Neuronal stem cell (in vitro differentiated cells): ENCODE data around the gene HDAC9.

Experiments
- DNase-seq: peaks from one replicate; pipeline ENCODE4 v3.0.0-alpha.2; 2013; ENCODE audit warnings: low spot score
- H2AFZ ChIP-seq: one replicate; pipeline ENCODE4 v1.6.1; 2013; ENCODE audit warnings: mild to moderate bottlenecking, low read length, inconsistent platforms
- H2AK5ac ChIP-seq: 2 replicates; pipeline ENCODE4 v1.6.1; 2013; ENCODE audit warnings: low read depth, mild to moderate bottlenecking, inconsistent platforms, low read length, moderate library complexity, mixed read lengths
- H2BK120ac ChIP-seq: 2 replicates; pipeline ENCODE4 v1.6.1; 2013; ENCODE audit warnings: low read depth, mild to moderate bottlenecking, inconsistent platforms, low read length, moderate library complexity, mixed read lengths
- H2BK12ac ChIP-seq: one replicate; pipeline ENCODE4 v1.6.1; 2013; ENCODE audit warnings: low read length, inconsistent platforms
- H2BK15ac ChIP-seq: 2 replicates; pipeline ENCODE4 v1.6.1; 2013; ENCODE audit warnings: mild to moderate bottlenecking, low read length, inconsistent platforms, mixed read lengths
- H2BK5ac ChIP-seq: one replicate; pipeline ENCODE4 v1.6.1; 2013; ENCODE audit warnings: inconsistent platforms, mild to moderate bottlenecking, low read length, moderate library complexity
- H3K14ac ChIP-seq: one replicate; pipeline ENCODE4 v1.6.1; 2013; ENCODE audit warnings: low read length, inconsistent platforms
- H3K18ac ChIP-seq: 2 replicates; pipeline ENCODE4 v1.6.1; 2013; ENCODE audit warnings: low read length, inconsistent platforms
- H3K23ac ChIP-seq: 2 replicates; pipeline ENCODE4 v1.6.1; 2013; ENCODE audit warnings: low read depth, mild to moderate bottlenecking, mixed read lengths, low read length, inconsistent platforms; ENCODE audit not compliant: poor library complexity
- H3K27ac ChIP-seq: replicated peaks from 3 replicates; pipeline ENCODE4 v1.5.1; 2013; ENCODE audit warnings: low read length, inconsistent platforms
- H3K27me3 ChIP-seq, 3 experiments: 2 replicates each; pipeline ENCODE4 v1.6.1; 2013; ENCODE audit warnings: low read length in 3 of 3, mild to moderate bottlenecking in 2 of 3, inconsistent platforms in 1 of 3, low read depth in 1 of 3, mixed read lengths in 1 of 3, moderate library complexity in 1 of 3; ENCODE audit not compliant: control insufficient read depth in 3 of 3, insufficient read depth in 3 of 3
- H3K36me3 ChIP-seq, 2 donors: replicated peaks in 1 of 2; 2 replicates each; pipeline ENCODE4 v1.6.1; 2013; ENCODE audit warnings: low read length in 2 of 2; ENCODE audit not compliant: control insufficient read depth in 2 of 2, insufficient read depth in 2 of 2
- H3K4ac ChIP-seq: 2 replicates; pipeline ENCODE4 v1.6.1; 2013; ENCODE audit warnings: inconsistent platforms, mild to moderate bottlenecking, low read length, moderate library complexity
- H3K4me1 ChIP-seq, 2 donors: 1 replicate in 1 of 2; 2 replicates in 1 of 2; pipeline ENCODE4 v1.6.1; 2013; ENCODE audit warnings: low read length in 2 of 2, low read depth in 1 of 2; ENCODE audit not compliant: control insufficient read depth in 2 of 2, insufficient read depth in 1 of 2
- H3K4me2 ChIP-seq: one replicate; pipeline ENCODE4 v1.6.1; 2013; ENCODE audit warnings: mild to moderate bottlenecking, low read length, inconsistent platforms; ENCODE audit not compliant: insufficient read depth, poor library complexity, severe bottlenecking
- H3K4me3 ChIP-seq, 2 donors: 2 replicates each; pipeline ENCODE4 v1.5.1; 2013; ENCODE audit warnings: low read length in 2 of 2, mild to moderate bottlenecking in 2 of 2, inconsistent platforms in 1 of 2, moderate library complexity in 1 of 2
- H3K79me1 ChIP-seq: one replicate; pipeline ENCODE4 v1.6.1; 2013; ENCODE audit warnings: low read depth, mild to moderate bottlenecking, inconsistent platforms, low read length, moderate library complexity
- H3K9ac ChIP-seq: one replicate; pipeline ENCODE4 v1.6.1; 2013; ENCODE audit warnings: mild to moderate bottlenecking, low read depth, low read length, inconsistent platforms; ENCODE audit not compliant: poor library complexity
- H3K9me3 ChIP-seq, 2 donors: replicated peaks in 1 of 2; 2 replicates each; pipeline versions ENCODE3 to v1.6.1; 2013; ENCODE audit warnings: low read length in 2 of 2, mild to moderate bottlenecking in 2 of 2, inconsistent platforms in 1 of 2, low read depth in 1 of 2, mixed read lengths in 1 of 2, moderate library complexity in 1 of 2; ENCODE audit not compliant: control insufficient read depth in 2 of 2, insufficient read depth in 1 of 2
- H4K8ac ChIP-seq: one replicate; pipeline ENCODE4 v1.6.1; 2013; ENCODE audit warnings: low read depth, mild to moderate bottlenecking, inconsistent platforms, low read length, moderate library complexity
- H4K91ac ChIP-seq: one replicate; pipeline ENCODE4 v1.6.1; 2013; ENCODE audit warnings: low read length, low read depth, mild to moderate bottlenecking, inconsistent platforms; ENCODE audit not compliant: poor library complexity
- WGBS, 2 donors: extraction: QIAGEN DNeasy Blood & Tissue Kit; methylation state at CpG; one replicate each; pipeline ENCODE4 v1.1.7; 2013; ENCODE audit warnings: missing lambda C conversion rate in 2 of 2, mixed read lengths in 1 of 2; ENCODE audit not compliant: insufficient read length in 2 of 2, insufficient replicate concordance in 1 of 2; ENCODE audit errors: extremely low coverage in 2 of 2; 5-methylcytosine and 5-hydroxymethylcytosine counted together

The HDAC9 gene

DNA sequence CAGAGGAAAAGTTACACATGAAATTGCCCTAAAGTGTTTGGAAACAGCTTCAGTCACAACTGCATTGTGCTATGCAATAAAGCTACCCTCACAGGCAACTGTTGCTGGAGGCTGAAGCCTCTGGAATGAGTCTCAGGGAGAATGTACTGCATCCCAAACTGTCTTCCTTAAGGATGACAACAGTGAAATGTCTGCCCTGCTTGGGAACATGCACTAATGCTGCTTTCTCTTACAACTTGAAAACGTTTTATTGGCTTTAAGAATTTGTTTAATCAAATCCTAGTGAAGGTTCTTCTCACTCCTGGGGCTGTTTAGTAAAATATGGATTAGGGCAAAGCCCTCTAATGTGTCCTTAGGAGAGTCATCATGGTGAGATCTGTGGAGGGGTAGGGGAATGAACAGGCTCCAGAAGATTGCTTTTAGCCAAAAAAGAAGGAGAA is 406.5 kb downstream of the HDAC9 start:
- Histone ChIP-seq H3K18ac (no peak overlapping the region), H3K4ac (no peak overlapping the region), H2BK120ac (no peak overlapping the region), H3K23ac (no peak overlapping the region), H3K4me3 (no peak overlapping the region), H2BK12ac (no peak overlapping the region), H3K14ac (no peak overlapping the region), H2BK15ac (no peak overlapping the region), H3K27ac (no peak overlapping the region), H3K9ac (no peak overlapping the region), H3K27me3 (no peaks in the 10 kb centered on the region), H4K91ac (no peak overlapping the region), H2AFZ (peak overlapping the region; percentile 26), H2AK5ac (no peak overlapping the region), H3K79me1 (no peaks in the 10 kb centered on the region), H3K36me3 (no peaks in the 10 kb centered on the region), H3K4me1 (no peaks in the 10 kb centered on the region), H3K9me3 (no peaks in the 10 kb centered on the region), H3K4me2 (no peak overlapping the region), H4K8ac (no peak overlapping the region), H2BK5ac (no peak overlapping the region)
- WGBS, 2 donors = no CpG with 5 or more reads among the region's 1 CpG
- DNase-seq = no peak

DNA sequence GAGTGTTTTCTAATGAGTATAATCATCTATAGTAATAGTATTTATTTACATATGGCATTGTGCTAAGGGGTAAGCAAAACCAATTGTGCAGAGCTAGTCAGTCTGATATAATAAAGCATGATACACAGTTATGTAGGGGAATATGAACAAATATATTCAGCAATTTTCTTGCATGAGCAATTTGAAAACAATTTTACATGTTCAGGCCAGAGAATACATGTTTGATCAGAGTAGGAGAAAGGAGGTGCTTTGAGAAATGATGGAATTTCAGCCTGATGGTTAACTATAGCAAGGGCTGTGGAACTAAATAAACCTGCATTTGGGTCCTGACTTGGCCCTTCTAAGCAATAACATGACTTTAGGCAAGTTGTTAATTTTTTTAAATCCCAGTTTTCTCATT is 407.3 kb downstream of the HDAC9 start:
- no peak overlapping the region for H2BK12ac ChIP-seq
- no peak overlapping the region for H3K27ac ChIP-seq
- no peaks in the 10 kb centered on the region for H3K36me3 ChIP-seq
- H3K14ac ChIP-seq = no peak overlapping the region
- no peak overlapping the region for H3K9ac ChIP-seq
- H4K8ac ChIP-seq = no peak overlapping the region
- no peaks in the 10 kb centered on the region for H3K9me3 ChIP-seq
- H3K4me2 ChIP-seq = no peak overlapping the region
- DNase-seq = no peak
- H4K91ac ChIP-seq = no peak overlapping the region
- no peak overlapping the region for H3K4ac ChIP-seq
- no peak overlapping the region for H2AFZ ChIP-seq
- no peak overlapping the region for H2BK5ac ChIP-seq
- no peak overlapping the region for H2BK120ac ChIP-seq
- H3K79me1 ChIP-seq = no peaks in the 10 kb centered on the region
- no peaks in the 10 kb centered on the region for H3K4me1 ChIP-seq
- no peak overlapping the region for H3K23ac ChIP-seq
- no peak overlapping the region for H2AK5ac ChIP-seq
- no peaks in the 10 kb centered on the region for H3K27me3 ChIP-seq
- no peak overlapping the region for H3K4me3 ChIP-seq
- H3K18ac ChIP-seq = no peak overlapping the region
- H2BK15ac ChIP-seq = no peak overlapping the region

DNA sequence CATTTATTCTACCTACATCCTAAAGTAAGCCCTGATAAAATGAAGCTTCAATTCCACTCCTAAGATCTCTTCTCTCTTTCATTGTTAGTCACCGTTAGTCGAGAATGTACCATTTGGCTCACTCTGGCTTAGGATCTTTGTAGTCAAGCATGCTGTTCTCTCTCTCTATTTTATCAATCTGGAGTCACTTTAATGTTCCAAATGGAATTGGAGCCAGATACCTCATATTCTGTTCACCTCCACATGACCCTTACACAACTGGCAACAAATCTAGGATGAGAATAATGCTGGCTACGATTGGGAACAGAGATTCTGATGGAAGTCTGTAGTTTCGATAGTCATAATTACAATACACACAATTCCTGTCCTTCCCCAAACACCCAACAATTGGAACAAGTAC is 408.1 kb downstream of the HDAC9 start:
- H3K79me1 ChIP-seq = no peaks in the 10 kb centered on the region
- no peak overlapping the region for H2AFZ ChIP-seq
- no peak overlapping the region for H2BK12ac ChIP-seq
- H3K23ac ChIP-seq = no peak overlapping the region
- H3K4ac ChIP-seq = no peak overlapping the region
- no peak overlapping the region for H3K18ac ChIP-seq
- no peaks in the 10 kb centered on the region for H3K9me3 ChIP-seq
- H2BK15ac ChIP-seq = no peak overlapping the region
- no peak overlapping the region for H3K27ac ChIP-seq
- no peak overlapping the region for H3K9ac ChIP-seq
- no peak for DNase-seq
- no peak overlapping the region for H3K14ac ChIP-seq
- no peak overlapping the region for H2BK120ac ChIP-seq
- no peak overlapping the region for H4K91ac ChIP-seq
- no peak overlapping the region for H2AK5ac ChIP-seq
- no peak overlapping the region for H2BK5ac ChIP-seq
- no peak overlapping the region for H3K4me3 ChIP-seq
- H3K27me3 ChIP-seq = no peaks in the 10 kb centered on the region
- no peak overlapping the region for H3K4me2 ChIP-seq
- WGBS, 2 donors = no CpG with 5 or more reads among the region's 4 CpGs
- no peaks in the 10 kb centered on the region for H3K4me1 ChIP-seq
- no peak overlapping the region for H4K8ac ChIP-seq
- no peaks in the 10 kb centered on the region for H3K36me3 ChIP-seq

DNA sequence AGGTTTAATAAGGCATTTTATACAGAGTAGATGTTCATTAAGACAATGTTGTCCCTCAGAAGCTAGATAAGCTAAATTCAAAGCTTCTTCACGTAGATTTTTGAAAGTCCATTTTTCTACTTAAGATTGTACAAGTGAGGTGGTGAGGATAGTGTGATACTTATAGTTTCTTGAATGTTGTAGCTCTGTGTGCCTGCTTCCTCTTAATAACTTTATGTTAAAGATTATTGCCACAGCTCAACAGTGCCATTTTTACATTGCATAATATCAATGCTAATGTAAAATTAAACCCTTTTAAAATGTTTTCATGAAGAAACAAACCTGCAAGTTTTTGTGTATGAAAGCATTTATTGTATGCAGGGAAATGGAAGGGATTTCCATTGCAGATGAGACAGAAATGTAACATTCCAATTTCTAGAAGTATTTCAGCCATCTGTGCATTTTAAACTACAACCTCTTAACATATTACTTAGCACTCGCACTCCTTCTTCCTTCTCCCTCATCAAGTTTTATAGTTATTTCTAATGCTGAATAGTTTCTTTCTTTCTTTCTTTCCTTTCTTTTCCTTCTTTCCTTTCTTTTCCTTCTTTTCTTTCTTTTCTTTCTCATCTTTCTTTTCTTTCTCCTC is 409.9 kb downstream of the HDAC9 start:
- Histone ChIP-seq H2BK120ac (no peak overlapping the region), H2AFZ (no peak overlapping the region), H3K14ac (no peak overlapping the region), H3K23ac (no peak overlapping the region), H3K9ac (no peak overlapping the region), H3K4me2 (no peak overlapping the region), H3K9me3 (no peaks in the 10 kb centered on the region), H3K79me1 (no peaks in the 10 kb centered on the region), H4K91ac (no peak overlapping the region), H2BK12ac (no peak overlapping the region), H2BK15ac (no peak overlapping the region), H3K4ac (no peak overlapping the region), H3K27me3 (no peaks in the 10 kb centered on the region), H3K18ac (no peak overlapping the region), H2AK5ac (no peak overlapping the region), H4K8ac (no peak overlapping the region), H3K36me3 (no peaks in the 10 kb centered on the region), H3K4me1 (no peaks in the 10 kb centered on the region), H2BK5ac (no peak overlapping the region), H3K27ac (no peak overlapping the region), H3K4me3 (no peak overlapping the region)
- no peak for DNase-seq
- WGBS, 2 donors = no CpG with 5 or more reads among the region's 2 CpGs
